GM23248 (cell line): Measurements from ENCODE around the gene MYO9A.

ENCODE experiments used
- EZH2 ChIP-seq: fragments of 200-600 bp; sonication (generic); IDR thresholded peaks from 2 replicates; pipeline ENCODE4 v1.6.1; 2018; ENCODE audit warnings: antibody characterized with exemption, mild to moderate bottlenecking; ENCODE audit not compliant: insufficient read depth, poor library complexity, severe bottlenecking
- EZH2phosphoT487 ChIP-seq: fragments of 200-600 bp; sonication (generic); IDR thresholded peaks from 2 replicates; pipeline ENCODE4 v1.6.1; 2018; ENCODE audit warnings: antibody characterized with exemption, moderate library complexity, mild to moderate bottlenecking, low read depth; ENCODE audit not compliant: insufficient read depth

GRCh38 chr15:72082176-72082575, 35.8 kb downstream of the MYO9A start:
- no peak for TF ChIP-seq EZH2phosphoT487
- TF ChIP-seq EZH2 = no peak
